Ammon's horn (tissue), 1 donor: ENCODE data around the gene UBE3C.
"Not testable (repeated sequence)": the region's sequence is repeated elsewhere in the genome, so short reads cannot be mapped to it uniquely, and the experiment has no call there.

Experiments
- DNase-seq: peaks from one replicate; pipeline ENCODE4 v3.0.0-alpha.2; 2016; ENCODE audit warnings: low spot score

UBE3C gene

DNA sequence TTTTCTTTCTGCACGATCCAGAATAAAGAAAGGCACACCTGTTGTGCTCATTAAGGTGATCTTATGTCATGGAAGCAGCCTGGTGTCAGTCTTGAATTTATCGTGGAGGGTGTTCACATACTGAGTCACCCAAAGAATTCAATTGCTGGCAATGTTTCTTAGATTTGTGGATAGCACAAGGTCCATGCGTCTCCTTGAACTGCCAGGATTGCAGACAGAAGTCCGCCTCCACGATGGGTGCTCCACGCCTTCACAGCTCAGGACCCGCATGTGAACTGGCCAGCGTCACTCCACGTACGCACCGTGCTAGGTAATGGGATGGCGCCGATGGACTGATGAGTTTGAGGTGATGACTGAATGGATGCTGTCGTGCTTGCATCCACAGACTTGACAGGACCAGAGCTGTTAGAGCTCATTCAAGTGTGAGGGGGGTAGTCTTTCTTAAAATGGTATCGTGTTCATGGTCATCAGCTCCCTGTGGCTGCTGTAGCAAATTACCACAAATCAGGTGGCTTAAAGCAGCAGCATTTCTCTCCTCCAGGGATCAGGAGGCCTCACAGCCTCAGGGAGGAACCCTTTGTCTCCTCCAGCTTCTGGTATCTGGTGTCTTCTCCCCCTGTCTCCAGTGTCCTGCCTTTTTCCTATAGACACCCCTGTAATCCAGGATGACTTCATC lies 132.7 kb downstream of the UBE3C start:
- DNase-seq = no peak

DNA sequence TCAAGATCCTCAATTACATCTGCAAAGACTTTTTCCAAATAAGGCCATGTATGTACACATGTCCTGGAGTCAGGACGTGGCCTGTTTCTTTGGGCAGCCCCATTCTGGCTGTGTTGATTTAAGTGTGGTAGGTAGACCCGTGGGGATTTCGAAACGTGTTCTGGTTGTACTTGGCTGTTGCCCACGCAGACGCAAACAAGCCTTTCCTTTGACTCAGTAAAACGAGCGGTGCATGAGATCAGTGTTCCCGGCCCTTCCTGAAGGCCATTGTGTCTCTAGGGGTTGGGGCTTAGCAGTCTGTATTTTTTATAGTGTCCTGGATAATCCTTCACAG lies 133.2 kb downstream of the UBE3C start:
- peak; percentile 54 for DNase-seq

DNA sequence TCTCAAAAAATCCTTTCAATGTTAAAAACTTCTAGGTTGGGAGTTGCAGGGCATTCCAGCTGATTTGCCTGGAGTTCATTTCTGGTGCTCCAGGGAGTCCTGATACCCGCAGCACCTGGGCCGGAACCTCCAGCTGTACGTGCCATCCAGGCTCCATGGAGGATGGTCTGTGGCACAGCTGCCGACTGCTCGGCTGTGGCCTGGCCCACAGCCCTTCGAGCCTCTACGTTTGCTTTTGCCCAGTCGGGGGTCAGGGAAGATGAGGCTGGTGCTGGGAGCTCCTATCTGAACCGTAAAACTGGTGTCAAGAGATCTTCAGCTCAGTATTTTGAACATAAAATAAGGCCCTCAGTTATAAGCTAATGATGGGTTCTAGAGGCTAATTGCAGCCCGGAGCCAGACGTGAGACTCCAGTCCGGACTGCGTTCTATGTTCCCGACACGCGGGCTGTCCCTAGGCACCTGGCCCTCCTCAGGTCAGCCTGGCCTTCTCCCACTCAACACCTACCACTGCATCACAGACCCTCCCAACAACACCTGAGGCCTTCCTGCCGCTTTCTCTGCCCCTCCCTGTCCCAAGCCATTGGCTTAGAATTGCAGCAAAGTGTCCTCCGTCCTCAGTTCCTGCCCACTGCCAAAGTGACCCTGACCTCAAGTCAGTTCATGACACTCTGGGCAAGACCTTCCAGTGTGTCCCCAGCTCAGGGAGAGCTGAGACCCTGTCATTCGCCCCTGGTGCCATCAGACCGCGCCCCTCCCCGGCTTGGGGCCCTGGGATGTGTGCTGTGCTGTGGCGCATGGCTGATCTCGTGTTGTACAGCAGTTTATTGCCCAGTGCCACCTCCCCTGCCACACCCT lies 133.9 kb downstream of the UBE3C start:
- DNase-seq = no peak

DNA sequence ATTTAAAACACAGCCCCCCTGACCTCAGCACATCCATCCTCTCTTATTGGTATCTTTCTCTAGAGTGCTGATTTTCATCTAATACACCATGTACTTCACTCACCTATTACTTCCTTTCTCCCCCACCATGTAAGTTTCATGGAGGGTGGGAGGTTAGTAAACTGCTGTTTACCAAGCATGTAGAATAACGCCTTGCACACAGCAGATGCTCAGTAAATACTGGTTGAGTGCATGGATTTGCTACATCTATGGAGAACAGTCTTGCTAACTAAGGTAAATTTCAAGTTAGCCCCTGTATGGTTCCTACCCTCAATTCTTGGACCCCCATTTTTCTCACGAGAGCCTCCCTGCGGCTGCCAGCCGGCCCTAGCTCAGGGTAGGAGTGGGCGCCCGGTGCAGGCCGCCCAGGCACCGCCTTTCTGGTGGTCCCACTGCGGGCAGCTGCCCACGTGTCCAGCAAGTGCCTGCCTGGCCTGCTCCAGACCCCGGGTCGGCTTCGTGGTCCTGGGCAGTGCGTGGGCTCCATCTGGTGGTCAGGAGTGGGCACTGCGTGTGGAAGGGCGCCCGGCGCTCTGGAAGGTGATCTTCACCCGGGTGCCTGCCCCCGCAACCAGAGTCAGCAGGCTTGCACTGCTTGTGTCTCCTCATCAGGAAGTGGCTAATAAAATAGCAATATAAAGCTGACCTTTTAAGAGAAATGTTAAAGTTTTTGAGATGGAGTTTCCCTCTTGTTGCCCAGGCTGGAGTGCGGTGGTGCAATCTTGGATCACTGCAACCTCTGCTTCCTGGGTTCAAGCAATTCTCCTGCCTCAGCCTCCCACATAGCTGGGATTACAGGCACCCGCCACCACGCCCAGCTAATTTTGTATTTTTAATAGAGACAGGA lies 134.7 kb downstream of the UBE3C start:
- DNase-seq = peak; percentile 77

DNA sequence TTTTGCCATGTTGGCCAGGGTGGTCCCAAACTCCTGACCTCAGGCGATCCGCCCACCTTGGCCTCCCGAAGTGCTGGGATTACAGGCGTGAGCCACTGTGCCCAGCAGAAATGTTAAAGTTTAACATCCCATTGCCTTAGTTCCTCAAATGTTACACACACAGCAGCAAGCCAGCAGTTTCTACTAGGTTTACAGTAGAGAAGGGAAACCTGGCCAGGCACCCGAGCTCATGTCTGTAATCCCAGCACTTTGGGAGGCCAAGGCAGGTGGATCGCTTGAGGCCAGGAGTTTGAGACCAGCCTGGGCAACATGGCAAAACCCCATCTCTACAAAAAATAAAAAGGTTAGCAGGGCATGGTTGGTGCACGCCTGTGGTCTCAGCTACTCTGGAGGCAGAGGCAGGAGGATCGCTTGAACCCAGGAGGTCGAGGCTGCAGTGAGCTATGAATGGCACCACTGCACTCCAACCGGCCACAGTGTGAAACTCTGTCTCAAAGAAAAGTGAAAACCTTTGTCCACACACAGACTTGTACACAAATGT lies 135.4 kb downstream of the UBE3C start:
- DNase-seq = not testable (repeated sequence)

DNA sequence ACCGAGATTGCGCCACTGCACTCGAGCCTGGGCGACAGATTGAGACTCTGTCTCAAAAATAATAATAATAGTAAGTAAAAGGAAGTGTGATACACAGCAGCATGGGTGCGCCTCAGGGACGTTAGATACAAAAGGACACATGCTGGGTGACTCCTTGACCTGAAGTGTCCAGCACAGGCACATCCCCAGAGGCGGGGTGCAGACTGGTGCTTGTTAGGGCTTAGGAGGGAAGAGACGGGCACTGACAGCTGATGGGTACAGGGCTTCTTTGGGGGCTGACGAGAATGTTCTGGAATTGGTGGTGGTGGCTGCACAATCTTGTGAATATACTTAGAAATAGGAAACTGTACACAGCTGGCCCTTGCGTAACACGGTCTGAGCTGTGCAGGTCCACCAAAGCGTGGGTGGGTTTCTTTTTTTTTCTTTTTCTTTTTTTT lies 136.3 kb downstream of the UBE3C start:
- DNase-seq = no peak

DNA sequence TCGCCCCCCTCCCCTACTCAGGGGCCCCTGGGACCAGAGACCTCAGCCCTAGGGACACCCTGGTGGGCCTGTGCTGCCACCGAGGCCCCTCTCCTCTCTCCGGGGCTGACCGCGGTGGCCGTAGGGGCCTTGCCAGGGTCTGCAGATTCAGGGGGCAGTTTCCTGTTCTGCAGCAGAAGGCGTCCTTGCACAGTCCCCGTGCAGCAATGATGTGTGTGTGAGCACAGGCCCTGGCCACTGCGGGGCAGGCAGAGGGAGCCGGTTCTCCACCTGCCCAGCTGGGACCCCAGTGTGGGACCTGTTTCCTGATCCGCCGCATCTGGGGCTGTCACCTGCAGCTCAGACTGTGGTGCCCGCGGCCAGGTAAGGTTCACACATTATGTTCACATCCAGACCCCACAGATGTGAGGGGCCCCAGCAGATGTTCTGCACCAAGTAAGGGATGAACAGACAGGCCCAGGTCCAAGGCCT lies 137.4 kb downstream of the UBE3C start:
- DNase-seq = no peak

DNA sequence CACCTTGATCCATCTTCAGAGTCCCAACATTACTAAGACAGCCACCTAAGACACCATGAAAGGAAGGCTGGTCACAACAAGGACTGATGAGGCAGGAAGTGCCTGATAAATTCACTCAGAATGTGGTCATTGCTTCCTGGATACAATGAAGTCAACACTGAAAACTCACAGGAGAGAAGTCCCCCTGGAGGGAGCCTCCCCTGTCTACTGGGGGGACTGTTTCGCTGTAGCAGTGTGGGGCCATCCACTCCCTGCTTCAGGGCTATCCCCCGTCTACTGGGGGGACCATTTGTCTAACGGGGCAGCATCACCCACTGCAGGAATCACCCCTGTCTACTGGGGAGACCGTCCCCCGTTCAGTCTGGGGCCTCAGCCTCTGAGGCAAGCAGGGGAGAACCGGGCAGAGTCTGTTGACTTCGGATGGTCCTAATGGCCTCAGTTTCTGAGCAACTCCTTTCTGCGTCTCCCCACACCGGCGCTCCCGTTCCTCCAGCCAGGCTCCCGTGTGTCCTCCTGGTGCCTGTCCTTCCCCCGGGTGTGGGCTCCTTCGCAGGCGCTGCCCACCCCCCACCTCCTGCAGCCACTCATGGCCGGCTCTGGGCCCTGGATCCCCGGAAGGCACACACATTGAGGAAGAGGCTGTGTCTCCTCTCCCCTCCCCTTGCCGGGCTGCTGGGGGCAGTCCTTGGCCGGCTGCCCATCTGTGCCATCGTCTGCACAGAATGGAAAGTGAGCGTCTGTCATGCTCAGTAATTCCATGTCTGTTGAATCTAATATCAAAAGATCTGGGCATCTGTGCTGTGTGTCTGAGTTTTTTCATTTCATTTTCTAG lies 138.2 kb downstream of the UBE3C start:
- DNase-seq = peak; percentile 54

DNA sequence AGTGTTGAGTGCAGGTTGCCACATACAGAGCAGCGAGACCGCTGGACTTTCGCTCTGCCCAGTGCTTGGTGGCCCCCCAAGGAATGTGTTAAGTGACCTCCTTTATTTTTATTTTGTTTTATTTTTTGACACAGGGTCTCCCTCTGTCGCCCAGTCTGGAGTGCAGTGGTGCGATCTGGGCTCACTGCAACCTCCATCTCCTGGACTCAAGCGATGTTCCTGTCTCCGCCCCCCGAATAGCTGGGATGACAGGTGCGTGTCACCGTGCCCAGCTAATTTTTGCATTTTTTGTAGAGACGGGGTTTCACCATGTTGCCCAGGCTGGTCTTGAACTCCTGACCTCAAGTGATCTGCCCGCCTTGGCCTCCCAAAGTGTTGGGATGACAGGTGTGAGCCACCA lies 138.8 kb downstream of the UBE3C start:
- not testable (repeated sequence) for DNase-seq

DNA sequence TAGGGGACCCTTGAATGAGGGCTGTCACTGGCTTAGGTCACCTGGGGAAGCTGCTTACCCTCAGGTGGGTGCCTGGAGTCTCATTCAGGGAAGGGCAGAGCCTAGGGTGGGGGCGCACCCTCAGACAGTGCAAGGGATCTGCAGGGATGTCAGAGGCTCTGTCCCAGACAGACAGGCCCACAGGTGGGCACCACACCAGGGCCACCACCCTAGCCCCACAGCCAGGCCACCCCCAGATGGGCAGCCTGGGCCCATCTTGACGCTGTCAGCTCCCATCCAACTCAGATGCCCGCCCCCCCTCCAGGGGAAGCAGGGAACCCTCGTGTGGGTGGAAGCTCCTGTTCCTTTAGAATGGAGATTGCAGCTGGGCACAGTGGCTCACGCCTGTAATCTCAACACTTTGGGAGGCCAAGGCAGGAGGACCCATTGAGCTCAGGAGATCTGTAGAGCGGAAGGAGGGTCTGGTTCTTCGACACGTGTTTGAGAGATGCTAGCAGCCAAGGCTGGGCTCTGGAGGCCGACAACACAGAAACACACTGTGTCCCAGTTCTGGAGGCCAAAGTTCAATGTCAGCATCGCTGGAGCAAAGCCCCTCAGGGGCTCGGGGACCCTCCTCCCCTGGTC lies 139.6 kb downstream of the UBE3C start:
- no peak for DNase-seq

DNA sequence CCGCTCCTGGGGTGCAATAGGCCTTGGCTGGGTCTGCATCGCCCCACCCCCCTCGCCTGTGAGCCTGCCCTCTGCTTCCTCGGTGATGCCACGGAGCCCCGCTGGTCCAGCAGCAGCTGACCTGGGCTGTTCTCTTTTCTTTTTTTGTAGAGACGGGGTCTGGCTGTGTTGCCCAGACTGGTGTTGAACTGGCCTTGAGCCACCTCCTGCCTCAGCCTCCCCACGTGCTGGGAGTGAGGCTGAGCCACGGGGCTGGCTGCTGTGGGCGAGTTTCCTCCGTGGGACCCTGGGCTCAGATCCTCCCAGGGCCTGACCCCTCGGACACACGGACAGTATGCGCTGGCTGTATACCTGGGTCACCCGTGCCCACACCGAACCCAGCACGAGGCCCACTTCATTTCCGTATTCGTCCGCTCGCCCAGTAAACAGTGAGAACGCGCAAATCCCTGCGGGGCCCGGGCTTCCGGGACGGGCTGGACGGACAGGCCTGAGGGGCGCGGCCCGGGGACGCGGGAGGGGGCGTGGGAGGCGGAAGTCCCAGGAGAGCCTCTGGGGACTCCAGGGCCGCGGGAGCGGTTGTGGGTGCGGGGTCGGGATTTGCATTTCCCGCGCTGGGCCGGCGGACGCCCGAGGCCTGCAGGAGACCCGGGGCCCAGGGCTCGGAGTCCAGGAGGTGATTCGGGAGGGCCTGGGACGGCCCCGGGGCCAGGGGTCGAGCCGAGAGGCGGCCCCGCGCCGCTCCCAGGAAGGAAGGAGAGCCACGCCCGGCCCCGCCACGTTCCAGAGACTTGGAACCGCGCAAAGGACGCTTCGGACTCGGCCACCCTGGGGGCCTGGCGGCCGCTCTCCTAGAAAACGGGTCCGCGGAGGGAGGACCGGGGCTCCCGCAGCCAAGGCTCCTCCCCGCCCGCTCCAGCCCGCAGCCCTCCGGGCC lies 140.3 kb downstream of the UBE3C start:
- no peak for DNase-seq

DNA sequence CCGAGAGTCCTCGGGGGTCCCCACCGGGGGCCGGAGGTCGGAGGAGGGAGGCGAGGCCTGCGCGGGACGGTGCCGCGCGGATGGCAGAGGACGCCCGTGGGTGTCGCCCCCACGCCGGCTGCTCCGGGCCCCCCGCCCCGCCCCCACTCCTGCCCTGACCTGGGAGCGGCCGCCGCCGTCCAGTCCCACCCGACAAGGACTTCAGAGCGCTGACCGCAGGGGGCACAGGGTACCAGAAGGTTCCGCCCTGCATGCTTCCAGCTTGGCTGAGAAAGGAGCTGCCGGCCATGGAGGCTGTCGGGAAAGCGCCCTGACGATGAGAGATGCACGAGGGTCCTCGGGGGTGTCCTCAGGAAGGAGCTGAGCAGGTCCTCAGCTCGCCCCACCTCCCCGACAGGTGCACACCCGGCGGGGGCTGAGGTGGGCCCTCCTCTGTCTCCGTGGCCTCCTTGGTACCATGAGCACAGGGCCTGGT lies 141.1 kb downstream of the UBE3C start:
- DNase-seq = no peak

DNA sequence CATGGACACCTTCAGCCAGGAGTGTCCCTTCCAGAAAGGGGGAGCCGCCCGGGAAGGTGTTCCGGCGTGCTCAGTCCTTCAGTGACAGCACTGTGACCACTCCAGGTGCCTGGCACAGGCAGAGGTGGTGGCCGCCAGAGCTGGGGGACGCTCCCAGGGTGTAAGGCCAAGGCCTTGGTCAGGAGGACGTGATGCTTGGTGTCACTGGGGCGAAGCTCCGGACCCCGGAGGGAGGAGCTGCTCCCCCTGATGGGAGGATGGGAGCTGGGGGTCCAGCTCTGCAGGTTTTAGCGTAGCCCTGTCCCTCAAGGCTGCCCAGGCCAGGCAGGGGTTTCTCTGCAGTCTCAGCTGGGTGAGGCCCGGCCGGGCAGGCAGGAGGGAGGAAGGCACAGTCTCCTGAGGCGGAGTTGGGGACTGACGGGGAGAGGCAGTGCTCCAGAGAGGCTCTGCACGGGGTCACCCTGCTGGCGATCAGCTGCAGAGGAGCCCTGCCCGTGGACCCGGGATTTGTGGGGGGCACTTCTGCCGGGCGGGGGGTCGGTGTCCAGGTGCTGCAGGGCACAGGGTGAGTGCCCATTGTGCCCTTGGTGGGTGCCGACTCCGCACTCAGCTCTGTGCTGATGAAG lies 141.6 kb downstream of the UBE3C start:
- no peak for DNase-seq

DNA sequence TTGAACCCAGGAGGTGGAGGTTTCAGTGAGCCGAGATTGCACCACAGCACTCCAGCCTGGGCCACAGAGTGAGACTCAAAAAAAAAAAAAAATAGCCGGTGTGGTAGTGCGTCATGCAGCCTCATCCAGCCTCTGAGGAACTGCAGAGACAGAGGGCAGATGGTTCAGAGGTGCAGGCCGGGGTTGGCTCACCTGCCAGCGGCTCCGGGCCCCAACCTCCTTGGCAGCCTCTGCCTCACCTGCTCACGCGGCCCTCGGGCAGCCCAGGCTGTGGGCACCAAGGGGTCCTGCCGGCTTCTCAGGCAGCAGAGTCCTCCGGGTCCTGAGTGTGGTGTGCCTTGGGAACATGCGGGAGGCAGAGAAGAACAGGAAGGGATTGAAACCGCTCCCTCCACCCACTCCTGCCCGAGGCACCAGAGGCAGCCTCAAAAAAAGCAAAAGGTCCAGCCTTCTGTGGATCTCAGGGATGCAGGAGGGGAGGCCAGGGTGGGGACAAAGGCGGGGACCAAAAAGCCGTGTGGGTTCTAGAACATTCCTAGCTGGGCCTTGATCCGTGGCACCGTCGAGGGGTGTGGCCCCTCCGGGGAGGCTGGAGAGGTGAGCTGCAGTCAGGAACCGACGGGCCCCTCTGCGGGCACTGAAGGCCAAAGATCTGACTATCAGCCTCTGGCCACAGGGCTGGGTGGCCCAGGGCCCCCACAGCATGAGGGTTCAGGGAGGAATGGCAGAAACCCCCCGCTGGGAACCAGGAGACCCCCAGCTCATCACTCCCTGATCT lies 142.7 kb downstream of the UBE3C start:
- DNase-seq = no peak

DNA sequence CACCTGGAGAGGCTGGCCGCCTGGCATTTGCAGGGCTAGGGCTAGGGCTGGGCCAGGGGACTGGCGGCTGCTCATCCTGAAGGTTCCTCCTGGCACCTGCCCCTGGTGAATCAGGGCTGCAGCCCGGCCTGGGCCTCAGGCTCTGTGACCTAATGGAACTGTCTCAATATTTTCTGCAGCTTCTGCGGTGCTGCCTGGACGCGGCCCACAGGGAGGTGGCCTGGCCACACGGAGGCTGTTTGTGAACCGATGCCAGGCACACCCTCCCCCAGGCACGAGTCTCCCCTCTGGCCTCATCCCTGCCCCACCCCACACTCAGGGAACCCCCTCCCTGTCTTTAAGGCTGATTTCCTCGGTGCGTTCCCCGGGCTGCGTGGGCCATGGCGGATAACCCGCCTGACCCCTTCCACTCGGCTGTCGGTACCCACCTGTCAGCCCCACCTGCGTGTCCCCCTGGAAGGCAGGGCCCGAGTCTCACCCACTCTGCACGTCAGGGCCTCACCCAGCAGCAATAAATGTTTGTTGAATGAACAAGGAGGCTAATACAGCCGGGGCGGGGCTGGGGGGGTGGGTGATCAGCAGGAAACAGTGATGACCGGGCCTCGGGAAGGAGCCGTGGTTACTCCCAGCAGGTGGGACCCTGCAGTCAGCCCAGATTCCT lies 143.5 kb downstream of the UBE3C start:
- no peak for DNase-seq

DNA sequence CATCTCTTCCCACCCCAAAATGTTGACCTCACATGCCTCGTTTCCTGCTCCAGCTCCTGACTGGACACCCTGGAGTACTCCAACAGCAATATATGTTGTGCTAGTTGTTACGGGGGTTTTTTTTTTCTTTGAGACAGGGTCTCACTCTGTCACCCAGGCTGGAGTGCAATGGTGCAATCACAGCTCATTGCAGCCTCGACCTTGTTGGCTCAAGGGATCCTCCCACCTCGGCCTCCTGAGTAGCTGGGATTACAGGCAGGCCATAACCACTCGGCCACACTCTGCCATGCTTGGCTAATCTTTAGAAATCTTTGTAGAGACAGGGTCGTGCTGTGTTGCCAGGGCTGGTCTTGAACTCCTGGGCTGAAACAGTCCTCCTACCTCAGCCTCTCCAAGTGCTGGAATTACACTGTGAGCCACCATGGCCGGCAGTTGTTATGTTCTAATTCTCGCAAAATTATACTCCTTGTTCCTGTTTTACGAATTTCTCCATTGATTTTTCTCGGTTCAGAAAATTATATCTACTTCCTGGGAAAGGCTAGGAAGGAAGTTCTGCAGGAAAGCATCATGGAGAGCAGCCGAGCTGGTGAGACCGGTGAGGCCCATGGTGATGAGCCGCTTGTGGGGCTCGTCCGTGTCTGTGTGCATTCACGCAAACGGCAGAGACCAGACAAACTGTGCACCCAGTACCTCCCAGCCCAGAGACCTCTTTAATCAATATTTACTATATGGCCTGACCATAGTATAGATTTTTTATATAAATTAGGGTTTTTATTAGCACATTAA lies 145.7 kb downstream of the UBE3C start:
- no peak for DNase-seq
